Stimulated activated naive CD4-positive, alpha-beta T cell treated with Interleukin-2 at 50 U/mL for 16 hours (primary cell): ENCODE measurements around the gene CGB1.

Experiments
- DNase-seq: peaks from one replicate; lab custom pipeline; 2025; lab: John Stamatoyannopoulos, UW

The CGB1 gene

GRCh38 chr19:49020931-49021895 lies 15.5 kb downstream of the CGB1 start:
- no peak for DNase-seq

GRCh38 chr19:49020342-49020741 lies 16.4 kb downstream of the CGB1 start:
- no peak for DNase-seq

DNA sequence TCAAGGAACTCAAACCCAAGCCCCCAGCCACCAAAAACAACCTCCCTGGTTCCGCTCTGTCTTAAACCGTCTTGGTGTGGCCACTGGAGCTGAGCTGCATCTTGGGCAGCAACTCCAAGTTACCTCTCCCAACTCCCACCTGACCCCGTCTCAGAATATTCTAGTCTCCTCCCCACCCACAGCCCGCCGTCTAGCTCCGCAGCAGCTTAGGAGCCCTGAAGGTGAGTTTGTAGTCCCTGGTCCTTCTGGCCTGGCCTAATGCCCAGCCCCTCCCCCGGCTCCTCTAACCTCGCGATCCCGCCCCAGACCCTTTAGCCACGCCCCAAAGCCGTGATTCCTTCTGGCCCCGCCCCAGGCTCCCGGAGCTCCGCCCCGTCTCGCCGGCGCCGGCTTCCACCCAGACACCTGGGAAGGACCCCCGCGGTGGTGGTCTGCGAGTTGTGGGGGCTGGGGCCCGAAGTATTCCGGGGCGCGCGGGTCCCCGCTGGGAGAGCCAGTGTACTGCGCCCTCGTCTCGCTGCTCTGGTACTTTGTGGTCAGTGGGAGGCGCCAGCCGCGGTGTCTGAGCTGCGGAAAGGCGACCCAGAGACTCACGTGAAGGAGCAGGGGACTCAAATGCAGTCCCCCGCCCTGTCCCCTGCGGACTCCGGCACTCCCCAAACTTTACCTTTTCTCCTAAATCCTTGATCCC lies 17.3 kb downstream of the CGB1 start:
- DNase-seq = peak; percentile 54

DNA sequence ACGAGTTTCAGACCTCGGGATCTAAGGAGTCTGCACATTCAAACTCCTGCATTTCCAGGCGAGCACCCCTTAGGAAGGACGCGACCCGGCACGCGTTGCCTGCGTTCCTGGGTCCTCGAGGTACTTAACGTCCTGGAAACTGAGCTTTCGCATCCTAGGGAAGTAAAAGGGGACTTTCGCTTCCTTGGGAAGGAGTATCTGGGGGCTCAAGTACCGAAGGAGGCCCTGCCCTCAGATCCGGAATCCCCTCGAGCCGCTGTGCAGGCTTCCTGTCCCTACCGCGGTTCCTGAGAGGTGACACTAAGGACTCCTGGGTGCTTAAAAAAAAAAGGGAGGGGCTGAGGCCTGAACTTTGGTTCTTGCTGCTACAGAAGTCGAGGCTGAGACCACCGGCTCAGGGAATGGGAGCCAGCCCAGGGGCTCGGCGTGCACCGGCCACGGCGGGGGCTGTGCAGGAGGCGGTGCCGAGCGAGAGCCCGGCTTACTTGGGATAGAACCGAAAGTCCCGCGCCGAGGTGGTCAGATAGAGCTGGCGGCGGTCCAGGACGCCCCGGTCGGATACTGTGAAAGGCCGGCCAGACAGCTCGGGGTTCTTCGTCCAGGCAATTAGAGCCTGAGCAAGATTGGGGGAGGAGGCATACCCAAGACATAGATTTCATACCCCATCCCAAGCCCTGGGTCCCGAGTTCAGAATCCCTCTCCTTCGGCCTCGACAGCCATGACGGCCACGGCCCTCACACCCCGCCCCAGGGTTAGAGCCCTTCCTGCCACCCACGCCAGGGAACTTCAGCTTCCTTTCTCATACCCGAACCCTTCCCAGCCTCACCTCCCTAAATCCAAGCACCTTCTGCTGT lies 18.1 kb downstream of the CGB1 start:
- DNase-seq = peak; percentile 7

DNA sequence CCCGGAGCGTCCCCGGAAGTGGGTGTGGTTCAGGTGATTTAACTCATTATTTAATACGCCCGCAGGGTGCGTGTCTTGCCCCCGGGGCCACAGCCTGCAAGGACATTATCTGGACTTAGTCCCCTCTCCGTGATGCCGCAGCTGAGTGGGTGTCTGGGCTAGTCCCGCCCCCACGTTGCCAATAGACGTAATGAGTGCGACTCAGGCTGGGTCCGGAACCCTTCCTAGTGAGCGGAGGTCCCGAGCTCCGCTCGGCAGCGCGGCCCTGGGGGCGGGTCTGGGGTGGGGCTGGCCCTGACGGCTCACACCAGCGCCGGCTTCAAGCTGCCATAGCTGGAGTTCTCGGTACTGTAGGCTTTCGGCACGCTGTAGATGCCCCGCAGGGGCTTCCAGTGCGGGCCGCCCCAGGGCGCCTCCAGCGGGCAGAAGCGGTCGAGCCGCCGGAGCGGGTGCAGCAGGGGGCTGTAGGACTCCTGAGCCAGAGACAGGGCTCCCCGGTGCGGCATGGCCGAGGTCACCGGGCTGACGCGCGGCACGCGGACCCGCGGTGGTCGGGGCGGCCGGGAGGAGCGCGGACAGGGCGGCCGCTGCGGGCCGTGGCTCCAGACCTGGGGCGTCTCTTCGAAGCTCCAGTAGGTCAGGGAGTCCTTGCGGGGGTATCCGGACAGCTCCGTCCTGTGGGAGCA lies 18.9 kb downstream of the CGB1 start:
- DNase-seq = peak; percentile 43

DNA sequence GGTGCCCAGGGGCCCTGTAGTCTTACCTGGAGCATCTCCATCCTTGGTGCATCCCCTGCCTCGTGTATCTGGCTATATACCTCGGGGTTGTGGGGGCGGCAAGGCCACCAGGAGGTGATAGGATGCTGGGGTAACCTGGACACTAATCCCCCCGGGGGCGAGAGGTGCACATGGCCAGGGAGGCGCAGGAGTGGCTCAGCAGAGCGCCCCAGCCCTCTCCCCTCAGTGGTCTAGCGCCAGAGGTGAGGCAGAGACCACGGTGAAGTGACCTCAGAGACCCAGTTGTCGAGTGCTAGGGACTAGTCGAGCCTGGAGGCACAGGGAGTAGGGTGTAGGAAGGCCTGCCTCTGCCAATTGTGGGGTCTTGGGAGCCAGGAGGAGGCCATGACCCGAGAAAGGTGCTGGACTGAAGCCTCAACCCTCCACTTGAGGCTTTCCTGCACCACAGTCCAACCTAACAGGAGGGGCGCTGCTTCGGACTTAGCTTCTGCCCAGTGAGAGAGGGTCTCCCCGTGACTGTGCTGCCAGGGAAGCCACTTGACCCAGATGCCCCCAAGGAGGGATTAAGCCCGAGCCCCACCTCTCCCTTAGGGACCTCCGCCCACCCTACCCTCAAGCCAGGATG lies 19.5 kb downstream of the CGB1 start, which contains the start of gene LHB:
TSS of gene LHB (minus strand) at position 51 of the 625 bp plus-strand sequence. CDS start at position 41, 10 bp downstream.
- no peak for DNase-seq

DNA sequence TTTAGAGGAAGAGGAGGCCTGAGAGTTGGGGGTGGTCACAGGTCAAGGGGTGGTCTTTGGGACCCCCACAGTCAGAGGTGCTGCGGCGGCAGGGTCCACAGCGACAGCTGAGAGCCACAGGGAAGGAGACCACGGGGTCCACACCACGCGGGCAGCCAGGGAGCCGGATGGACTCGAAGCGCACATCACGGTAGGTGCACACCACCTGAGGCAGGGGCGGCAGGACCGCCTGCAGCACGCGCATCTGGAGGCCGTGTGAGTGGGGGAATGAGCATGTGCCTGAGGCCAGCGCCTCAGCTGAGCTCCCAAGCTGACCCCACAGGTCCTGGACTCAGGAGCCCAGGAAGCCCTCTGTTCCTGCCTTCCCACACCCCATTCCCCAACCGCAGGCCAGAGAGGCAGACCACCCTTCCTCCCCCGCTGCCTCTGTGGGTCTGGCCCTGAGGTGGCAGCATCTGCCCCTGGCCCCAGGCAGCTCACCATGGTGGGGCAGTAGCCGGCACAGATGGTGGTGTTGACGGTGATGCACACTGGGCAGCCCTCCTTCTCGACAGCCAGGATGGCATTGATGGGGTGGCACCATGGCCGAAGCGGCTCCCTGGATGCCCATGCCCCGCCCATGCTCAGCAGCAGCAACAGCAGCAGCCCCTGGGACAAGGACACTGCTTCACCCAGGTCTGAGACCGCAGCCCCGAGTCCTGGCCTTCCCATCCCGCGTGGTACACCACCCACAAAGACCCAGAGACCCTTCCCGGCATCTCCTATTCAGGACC lies 20.4 kb downstream of the CGB1 start:
- DNase-seq = no peak

GRCh38 chr19:49014870-49015255 lies 21.8 kb downstream of the CGB1 start:
- no peak for DNase-seq

- DNase-seq = no peak
These were observed 22.4 kb downstream of the CGB1 start for GRCh38 chr19:49014123-49014869.

- no peak for DNase-seq
These were observed 25.5 kb downstream of the CGB1 start for GRCh38 chr19:49011194-49011593.

DNA sequence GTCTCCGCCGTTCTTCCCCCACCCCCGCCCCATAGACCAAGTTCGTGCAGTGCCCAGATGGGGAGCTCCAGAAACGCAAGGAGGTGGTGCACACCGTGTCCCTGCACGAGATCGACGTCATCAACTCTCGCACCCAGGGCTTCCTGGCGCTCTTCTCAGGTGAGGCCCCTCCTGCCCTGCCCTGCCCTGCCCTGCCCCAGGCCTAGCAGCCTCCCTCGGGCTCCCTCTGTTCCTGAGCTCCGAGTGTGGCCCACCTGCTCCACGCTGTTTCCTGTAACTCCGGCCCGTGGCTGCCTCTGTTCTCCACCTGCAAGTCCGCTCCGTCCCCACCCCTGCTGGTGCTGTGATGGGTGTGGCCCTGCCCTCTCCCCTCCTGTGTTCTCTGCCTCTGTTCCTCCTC lies 26.2 kb downstream of the CGB1 start:
- no peak for DNase-seq

DNA sequence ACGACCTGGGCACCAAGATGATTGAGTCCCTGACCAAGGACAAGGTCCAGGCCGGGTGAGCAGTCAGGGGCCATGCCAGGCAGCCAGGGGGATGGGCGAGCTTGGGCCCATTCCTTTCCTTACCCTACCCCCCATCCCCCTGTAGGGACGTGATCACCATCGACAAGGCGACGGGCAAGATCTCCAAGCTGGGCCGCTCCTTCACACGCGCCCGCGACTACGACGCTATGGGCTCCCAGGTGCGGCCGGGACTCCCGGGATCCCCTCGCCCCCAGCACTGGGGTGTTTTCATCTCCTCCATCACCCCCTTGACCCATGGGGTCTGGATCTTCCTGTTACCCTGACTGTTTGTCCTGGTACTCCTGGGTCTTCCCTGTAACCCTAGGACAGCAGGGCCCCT lies 26.9 kb downstream of the CGB1 start:
- DNase-seq = no peak

GRCh38 chr19:49006905-49007304 lies 29.8 kb downstream of the CGB1 start:
- no peak for DNase-seq

GRCh38 chr19:49004964-49005614 lies 31.6 kb downstream of the CGB1 start:
- DNase-seq = no peak

DNA sequence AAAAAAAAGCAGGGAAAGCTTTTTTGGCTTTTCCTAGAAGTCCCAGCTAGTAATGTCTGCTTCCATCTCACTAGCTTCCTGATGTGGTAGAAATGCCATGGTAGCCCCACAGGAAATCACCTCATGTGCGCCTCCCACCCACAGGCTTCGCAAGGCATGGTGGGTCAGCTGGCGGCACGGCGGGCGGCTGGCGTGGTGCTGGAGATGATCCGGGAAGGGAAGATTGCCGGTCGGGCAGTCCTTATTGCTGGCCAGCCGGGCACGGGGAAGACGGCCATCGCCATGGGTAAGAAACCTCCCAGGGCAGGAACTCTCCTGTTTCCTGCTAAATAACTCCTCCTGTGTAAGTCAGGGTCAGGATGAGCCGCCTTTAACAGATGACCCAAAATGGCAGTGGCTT lies 32.6 kb downstream of the CGB1 start:
- DNase-seq = no peak

GRCh38 chr19:48999481-49000325 lies 37.0 kb downstream of the CGB1 start:
- DNase-seq = peak; percentile 58

DNA sequence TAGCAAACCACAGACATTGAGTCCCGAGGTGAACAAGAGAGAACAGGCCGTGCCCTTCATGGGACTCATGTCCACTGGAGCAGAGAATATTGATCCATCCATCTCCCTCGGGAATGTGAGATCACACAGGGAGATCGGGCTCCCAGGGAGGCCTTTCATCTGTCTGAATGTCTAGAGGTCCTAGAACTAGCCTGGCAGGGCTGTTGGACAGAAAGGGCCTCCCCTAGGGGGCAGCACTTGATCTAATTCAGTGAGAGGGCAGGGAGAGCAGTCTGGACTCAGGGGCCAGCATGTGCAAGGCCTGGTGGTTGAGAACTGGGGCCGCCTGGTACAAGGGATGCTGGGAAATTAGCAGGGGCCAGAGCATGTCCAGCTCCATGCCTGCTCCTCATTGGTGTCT lies 38.7 kb downstream of the CGB1 start:
- peak; percentile 29 for DNase-seq

DNA sequence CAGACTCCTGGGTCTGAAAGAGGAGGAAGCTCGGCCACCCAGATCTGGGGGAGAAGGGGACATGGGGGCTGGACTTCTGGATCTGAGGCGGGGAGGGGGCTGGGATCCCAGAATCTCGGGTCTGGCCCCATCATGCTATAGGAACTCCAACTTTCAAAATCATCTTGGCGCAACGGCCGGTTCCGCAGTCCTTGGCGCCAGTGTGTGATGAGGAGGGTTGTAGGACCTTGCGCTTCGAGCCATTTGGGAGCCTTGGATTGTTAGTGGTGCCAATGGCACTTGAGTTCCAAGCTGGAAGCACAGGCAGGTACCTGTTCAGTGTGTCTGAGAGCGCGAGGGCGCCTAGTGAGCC lies 42.7 kb downstream of the CGB1 start:
- DNase-seq = no peak
